K562 treated with DMSO at 1 percent for 48 hours (cell line): ENCODE results near the gene ZSWIM8. TPM values are rescaled to one million over a fixed set of nuclear protein-coding genes. Genes with fewer than 3 reads are reported as not detected.

Experiments used
- total RNA-seq: library from RNA; unstranded; fragments of 300-600 nt; gene quantifications from 2 replicates; pipeline ENCODE4 v1.2.3, GENCODE V29; 2022; ENCODE audit warnings: low replicate concordance; ENCODE audit errors: extremely low read depth

The ZSWIM8 gene
- total RNA-seq: 364 TPM in 1 of 2 replicates, not detected in the other

GRCh38 chr10:73785211-73785720, at the start of gene ZSWIM8:
TSS of gene ZSWIM8 (plus strand) at chr10:73785606. CDS start at chr10:73785879, 273 bp downstream.

GRCh38 chr10:73743905-73744663, 41.3 kb upstream of the ZSWIM8 start, which contains the start of gene SEC24C:
TSS of gene SEC24C (plus strand) at chr10:73744372. CDS start at chr10:73746833, 2,461 bp downstream.

GRCh38 chr10:73781879-73782748, 3.3 kb upstream of the ZSWIM8 start, which contains the start of gene CHCHD1:
TSS of gene CHCHD1 (plus strand) at chr10:73782048. CDS start at chr10:73782076, 28 bp downstream.

Other genes starting within 250 kb of the ZSWIM8 start
- gene USP54, start 194.3 kb upstream of the ZSWIM8 start, total RNA-seq: 371 TPM in 1 of 2 replicates, not detected in the other
- not detected in 2 replicates for gene MYOZ1, start 144.1 kb upstream of the ZSWIM8 start, total RNA-seq
- not detected in 2 replicates for gene SYNPO2L, start 129.6 kb upstream of the ZSWIM8 start, total RNA-seq
- gene AGAP5, start 87.5 kb upstream of the ZSWIM8 start, total RNA-seq: not detected in 2 replicates
- 136 TPM in 1 of 2 replicates, not detected in the other for gene SEC24C, start 41.2 kb upstream of the ZSWIM8 start, total RNA-seq
- gene CHCHD1, start 3.6 kb upstream of the ZSWIM8 start, total RNA-seq: not detected in 2 replicates
- not detected in 2 replicates for gene NDST2, start 26.0 kb downstream of the ZSWIM8 start, total RNA-seq
- not detected in 2 replicates for gene CAMK2G, start 88.9 kb downstream of the ZSWIM8 start, total RNA-seq
- gene PLAU, start 125.5 kb downstream of the ZSWIM8 start, total RNA-seq: not detected in 2 replicates
- gene VCL, start 212.5 kb downstream of the ZSWIM8 start, total RNA-seq: 108 TPM in 1 of 2 replicates, not detected in the other